WTC11 (cell line): ENCODE measurements around the gene SAMD3. TPM values are rescaled to one million over a fixed set of nuclear protein-coding genes. Genes with fewer than 3 reads are reported as not detected.

Source experiments
- ATAC-seq: fragments of 200-7000 bp; cut with Tn5 transposase; 2 replicates; pipeline ENCODE4 v1.10.0; 2021; ENCODE audit warnings: mild to moderate bottlenecking, moderate library complexity
- CTCF ChIA-PET: fragments of 300-600 bp; sonication (Branson Sonifier 250); formaldehyde crosslinking; loops from one replicate; lab custom pipeline; 2021; ENCODE audit warnings: antibody characterized with exemption; lab: Charles Lee
- POLR2A ChIA-PET: fragments of 350-600 bp; sonication (Branson Sonifier 250); formaldehyde crosslinking; loops from one replicate; lab custom pipeline; 2021; ENCODE audit warnings: antibody characterized with exemption; lab: Charles Lee
- DNase-seq: peaks from one replicate; pipeline ENCODE4 v3.0.0; 2021; ENCODE audit warnings: low spot score
- H3K27ac Mint-ChIP-seq: 2 replicates; pipeline ENCODE4 v1.8.0; 2021; ENCODE audit warnings: mixed read lengths
- H3K27me3 Mint-ChIP-seq: 2 replicates; pipeline ENCODE4 v1.8.0; 2021; ENCODE audit warnings: low read depth, mild to moderate bottlenecking, moderate library complexity, mixed read lengths
- H3K36me3 Mint-ChIP-seq: 2 replicates; pipeline ENCODE4 v1.8.0; 2021; ENCODE audit warnings: mixed read lengths
- H3K4me1 Mint-ChIP-seq: 2 replicates; pipeline ENCODE4 v1.8.0; 2022; ENCODE audit warnings: mixed read lengths
- H3K4me3 Mint-ChIP-seq: 2 replicates; pipeline ENCODE4 v1.8.0; 2021; ENCODE audit warnings: mild to moderate bottlenecking, moderate library complexity, mixed read lengths
- H3K9me3 Mint-ChIP-seq: 2 replicates; pipeline ENCODE4 v1.8.0; 2021; ENCODE audit warnings: mixed read lengths
- CBFB ChIP-seq: sonication (generic); formaldehyde crosslinking; IDR thresholded peaks from 2 replicates; pipeline ENCODE4 v1.8.1; 2022; ENCODE audit warnings: mild to moderate bottlenecking, low read depth, missing genetic modification reagents
- CREM ChIP-seq: sonication (generic); formaldehyde crosslinking; IDR thresholded peaks from 2 replicates; pipeline ENCODE4 v1.8.1; 2022; ENCODE audit warnings: mild to moderate bottlenecking, missing genetic modification reagents, moderate library complexity
- E2F4 ChIP-seq: sonication (generic); formaldehyde crosslinking; IDR thresholded peaks from 2 replicates; pipeline ENCODE4 v1.8.1; 2022; ENCODE audit warnings: low read depth, mild to moderate bottlenecking, moderate library complexity, missing genetic modification reagents, borderline replicate concordance
- EMX1 ChIP-seq: fragments of 250-450 bp; sonication (Bioruptor Pico); IDR thresholded peaks from 2 replicates; pipeline ENCODE4 v1.8.0; 2021; ENCODE audit warnings: mild to moderate bottlenecking
- ESRRA ChIP-seq: sonication (generic); formaldehyde crosslinking; IDR thresholded peaks from 2 replicates; pipeline ENCODE4 v1.8.1; 2022; ENCODE audit warnings: mild to moderate bottlenecking, missing genetic modification reagents, borderline replicate concordance
- FOXJ3 ChIP-seq: sonication (generic); formaldehyde crosslinking; IDR thresholded peaks from 2 replicates; pipeline ENCODE4 v1.9.0; 2021; ENCODE audit warnings: missing genetic modification reagents, mild to moderate bottlenecking, borderline replicate concordance
- FOXK1 ChIP-seq: sonication (generic); formaldehyde crosslinking; IDR thresholded peaks from 2 replicates; pipeline ENCODE4 v1.8.0; 2022; ENCODE audit warnings: mild to moderate bottlenecking, moderate library complexity, missing genetic modification reagents
- FOXP1 ChIP-seq: sonication (generic); formaldehyde crosslinking; IDR thresholded peaks from 2 replicates; pipeline ENCODE4 v1.8.0; 2022; ENCODE audit warnings: missing genetic modification reagents, mild to moderate bottlenecking, moderate library complexity, borderline replicate concordance
- FOXP4 ChIP-seq: sonication (generic); formaldehyde crosslinking; IDR thresholded peaks from 2 replicates; pipeline ENCODE4 v1.8.0; 2022; ENCODE audit warnings: mild to moderate bottlenecking, missing genetic modification reagents
- GABPB1 ChIP-seq: sonication (generic); formaldehyde crosslinking; IDR thresholded peaks from 2 replicates; pipeline ENCODE4 v1.8.1; 2023; ENCODE audit warnings: mild to moderate bottlenecking, missing genetic modification reagents
- HMGA2 ChIP-seq: fragments of 250-450 bp; sonication (Bioruptor Pico); IDR thresholded peaks from 2 replicates; pipeline ENCODE4 v1.4.0; 2021; ENCODE audit warnings: mild to moderate bottlenecking, moderate library complexity
- JAZF1 ChIP-seq: fragments of 250-450 bp; sonication (Bioruptor Pico); IDR thresholded peaks from 2 replicates; pipeline ENCODE4 v1.9.0; 2021; ENCODE audit warnings: moderate library complexity, mild to moderate bottlenecking, inconsistent platforms
- JUN ChIP-seq: sonication (generic); formaldehyde crosslinking; IDR thresholded peaks from 2 replicates; pipeline ENCODE4 v1.8.0; 2023; ENCODE audit warnings: mild to moderate bottlenecking, missing genetic modification reagents
- MLX ChIP-seq: sonication (generic); formaldehyde crosslinking; IDR thresholded peaks from 2 replicates; pipeline ENCODE4 v1.8.1; 2023; ENCODE audit warnings: mild to moderate bottlenecking, missing genetic modification reagents, moderate library complexity
- NFATC4 ChIP-seq: fragments of 250-450 bp; sonication (Bioruptor Pico); IDR thresholded peaks from 2 replicates; pipeline ENCODE4 v1.9.0; 2021; ENCODE audit warnings: mild to moderate bottlenecking
- NFYB ChIP-seq: sonication (generic); formaldehyde crosslinking; conservative IDR thresholded peaks from 2 replicates; pipeline ENCODE4 v1.8.0; 2022; ENCODE audit warnings: low read depth, missing genetic modification reagents
- NR1H2 ChIP-seq: sonication (generic); formaldehyde crosslinking; IDR thresholded peaks from 2 replicates; pipeline ENCODE4 v1.9.0; 2021; ENCODE audit warnings: mild to moderate bottlenecking, moderate library complexity, missing genetic modification reagents
- NR2C2 ChIP-seq: sonication (generic); formaldehyde crosslinking; IDR thresholded peaks from 2 replicates; pipeline ENCODE4 v1.8.0; 2022; ENCODE audit warnings: mild to moderate bottlenecking, missing genetic modification reagents
- PRDM15 ChIP-seq: sonication (generic); formaldehyde crosslinking; IDR thresholded peaks from 2 replicates; pipeline ENCODE4 v1.8.0; 2022; ENCODE audit warnings: missing genetic modification reagents
- RORB ChIP-seq: fragments of 250-450 bp; sonication (Bioruptor Pico); IDR thresholded peaks from 2 replicates; pipeline ENCODE4 v1.9.0; 2021; ENCODE audit warnings: mild to moderate bottlenecking
- SOX15 ChIP-seq: fragments of 250-450 bp; sonication (Bioruptor Pico); IDR thresholded peaks from 2 replicates; pipeline ENCODE4 v1.9.0; 2021; ENCODE audit warnings: mild to moderate bottlenecking
- TP53 ChIP-seq: sonication (generic); formaldehyde crosslinking; IDR thresholded peaks from 2 replicates; pipeline ENCODE4 v1.8.1; 2023; ENCODE audit warnings: mild to moderate bottlenecking, missing genetic modification reagents
- USF2 ChIP-seq: sonication (generic); formaldehyde crosslinking; IDR thresholded peaks from 2 replicates; pipeline ENCODE4 v1.8.1; 2023; ENCODE audit warnings: mild to moderate bottlenecking, missing genetic modification reagents, moderate library complexity
- ZMAT4 ChIP-seq: fragments of 250-450 bp; sonication (Bioruptor Pico); IDR thresholded peaks from 2 replicates; pipeline ENCODE4 v1.9.0; 2021; ENCODE audit warnings: mild to moderate bottlenecking
- ZNF138 ChIP-seq: sonication (generic); formaldehyde crosslinking; conservative IDR thresholded peaks from 2 replicates; pipeline ENCODE4 v1.8.1; 2022; ENCODE audit warnings: mild to moderate bottlenecking, moderate library complexity, missing genetic modification reagents
- ZNF219 ChIP-seq: sonication (generic); formaldehyde crosslinking; IDR thresholded peaks from 2 replicates; pipeline ENCODE4 v1.8.0; 2023; ENCODE audit warnings: missing genetic modification reagents, mild to moderate bottlenecking, borderline replicate concordance
- ZNF396 ChIP-seq: fragments of 250-450 bp; sonication (Bioruptor Pico); IDR thresholded peaks from 2 replicates; pipeline ENCODE4 v1.8.0; 2021; ENCODE audit warnings: mild to moderate bottlenecking, moderate library complexity, borderline replicate concordance
- ZNF416 ChIP-seq: fragments of 250-450 bp; sonication (Bioruptor Pico); IDR thresholded peaks from 2 replicates; pipeline ENCODE4 v1.9.0; 2021; ENCODE audit warnings: mild to moderate bottlenecking, inconsistent platforms
- total RNA-seq: library from RNA; stranded (reverse); gene quantifications from 3 replicates; pipeline ENCODE4 v1.2.3, GENCODE V29; 2021

SAMD3 gene
- total RNA-seq, 1 experiment from 2014 or later = 1.2 TPM

- TF ChIP-seq TP53 = no peak
- no peak for TF ChIP-seq ESRRA (CRISPR knock-in tag)
- TF ChIP-seq MLX = no peak
- no peak for TF ChIP-seq USF2 (CRISPR knock-in tag)
- TF ChIP-seq ZMAT4 (CRISPR knock-in tag) = no peak
- no peak for TF ChIP-seq FOXP1 (CRISPR knock-in tag)
- TF ChIP-seq CREM (CRISPR knock-in tag) = no peak
- TF ChIP-seq GABPB1 (CRISPR knock-in tag) = no peak
- no peak for TF ChIP-seq NR1H2 (CRISPR knock-in tag)
- TF ChIP-seq NFATC4 (CRISPR knock-in tag) = no peak
- no peak for TF ChIP-seq FOXJ3 (CRISPR knock-in tag)
- TF ChIP-seq RORB (CRISPR knock-in tag) = no peak
- no peak for TF ChIP-seq NR2C2 (CRISPR knock-in tag)
- TF ChIP-seq ZNF416 (CRISPR knock-in tag) = no peak
- TF ChIP-seq SOX15 (CRISPR knock-in tag) = no peak
- TF ChIP-seq ZNF138 = no peak
- TF ChIP-seq ZNF219 (CRISPR knock-in tag) = no peak
- no peak for TF ChIP-seq FOXP4 (CRISPR knock-in tag)
- ChIA-PET CTCF (interaction anchor here (1.6 kb wide), 1 partner anchor 23 kb away, joined by 4 read pairs; no protein-coding TSS in a partner anchor), POLR2A (no interaction called here)
- Mint-ChIP-seq H3K27me3 (no peaks in the 10 kb centered on the region; the same call in 1 of the 2 replicates), H3K9me3 (peaks cover 66% of the 10 kb centered on the region), H3K36me3 (peaks cover 37% of the 10 kb centered on the region), H3K4me3 (no peak overlapping the region), H3K4me1 (no peaks in the 10 kb centered on the region), H3K27ac (no peak overlapping the region)
- ATAC-seq (no peak), DNase-seq (no peak)
Observed at GRCh38 chr6:130259140-130259539, 36.4 kb upstream of the SAMD3 start.

- TF ChIP-seq NFYB (CRISPR knock-in tag) = no peak
- no peak for TF ChIP-seq CBFB (CRISPR knock-in tag)
- TF ChIP-seq JAZF1 = no peak
- TF ChIP-seq EMX1 (CRISPR knock-in tag) = no peak
- TF ChIP-seq PRDM15 (CRISPR knock-in tag) = no peak
- TF ChIP-seq E2F4 (CRISPR knock-in tag) = no peak
- TF ChIP-seq JUN (CRISPR knock-in tag) = no peak
- TF ChIP-seq FOXK1 (CRISPR knock-in tag) = no peak
- TF ChIP-seq ZNF396 (CRISPR knock-in tag) = no peak
- TF ChIP-seq ZNF138 = no peak
- no peak for TF ChIP-seq FOXJ3 (CRISPR knock-in tag)
- TF ChIP-seq HMGA2 (CRISPR knock-in tag) = no peak
- Mint-ChIP-seq H3K27ac (no peak overlapping the region), H3K27me3 (no peaks in the 10 kb centered on the region), H3K4me1 (peaks cover 13% of the 10 kb centered on the region), H3K36me3 (peaks cover 4% of the 10 kb centered on the region), H3K9me3 (peaks cover 19% of the 10 kb centered on the region), H3K4me3 (no peak overlapping the region)
- CTCF ChIA-PET = interaction anchor here (1.9 kb wide), 1 partner anchor 13 kb away, joined by 8 read pairs; no protein-coding TSS in a partner anchor
- DNase-seq (no peak), ATAC-seq (no peak)
- POLR2A ChIA-PET = no interaction called here
Observed at GRCh38 chr6:130252527-130253237, 29.9 kb upstream of the SAMD3 start.
